HG03139 (cell line): Measurements from ENCODE around the gene PHLDB1.

Experiments
- ATAC-seq: cut with Tn5 transposase; IDR thresholded peaks from one replicate; pipeline ENCODE4 v1.9.1; 2021; ENCODE audit not compliant: unreplicated experiment

PHLDB1 gene

GRCh38 chr11:118621784-118622375 is 14.5 kb downstream of the PHLDB1 start:
- ATAC-seq, result no peak

- ATAC-seq, result no peak
These were observed 15.2 kb downstream of the PHLDB1 start for GRCh38 chr11:118622376-118623268.

- no peak for ATAC-seq
These were observed 15.8 kb downstream of the PHLDB1 start for GRCh38 chr11:118623269-118623655.

- ATAC-seq, result no peak
These were observed 17.7 kb downstream of the PHLDB1 start for GRCh38 chr11:118625036-118625690.

- ATAC-seq, result no peak
These were observed 18.6 kb downstream of the PHLDB1 start for GRCh38 chr11:118625976-118626375.

GRCh38 chr11:118627566-118627965 is 20.2 kb downstream of the PHLDB1 start:
- no peak for ATAC-seq

- ATAC-seq, result no peak
These were observed 20.6 kb downstream of the PHLDB1 start for GRCh38 chr11:118628031-118628430.

- no peak for ATAC-seq
These were observed 21.0 kb downstream of the PHLDB1 start for GRCh38 chr11:118628432-118628831.

GRCh38 chr11:118628861-118629549 is 21.6 kb downstream of the PHLDB1 start:
- ATAC-seq, result no peak

- ATAC-seq, result no peak
These were observed 22.6 kb downstream of the PHLDB1 start for GRCh38 chr11:118629761-118630661.

GRCh38 chr11:118631142-118631909 is 23.9 kb downstream of the PHLDB1 start:
- no peak for ATAC-seq

- ATAC-seq, result no peak
These were observed 25.3 kb downstream of the PHLDB1 start for GRCh38 chr11:118632577-118633318.

- ATAC-seq, result no peak
These were observed 25.9 kb downstream of the PHLDB1 start for GRCh38 chr11:118633319-118633690.

GRCh38 chr11:118633979-118634378 is 26.6 kb downstream of the PHLDB1 start:
- no peak for ATAC-seq

GRCh38 chr11:118634431-118635236 is 27.2 kb downstream of the PHLDB1 start:
- no peak for ATAC-seq

- ATAC-seq, result no peak
These were observed 27.8 kb downstream of the PHLDB1 start for GRCh38 chr11:118635237-118635591.

- ATAC-seq, result no peak
These were observed 28.2 kb downstream of the PHLDB1 start for GRCh38 chr11:118635642-118636041.
